ENCODE data around the gene CD200R1.

GRCh38 chr3:112990672-112991602 is 16.0 kb upstream of the CD200R1 start, which contains the start of gene GTPBP8:
- TF ChIP-seq, protein P1, sequence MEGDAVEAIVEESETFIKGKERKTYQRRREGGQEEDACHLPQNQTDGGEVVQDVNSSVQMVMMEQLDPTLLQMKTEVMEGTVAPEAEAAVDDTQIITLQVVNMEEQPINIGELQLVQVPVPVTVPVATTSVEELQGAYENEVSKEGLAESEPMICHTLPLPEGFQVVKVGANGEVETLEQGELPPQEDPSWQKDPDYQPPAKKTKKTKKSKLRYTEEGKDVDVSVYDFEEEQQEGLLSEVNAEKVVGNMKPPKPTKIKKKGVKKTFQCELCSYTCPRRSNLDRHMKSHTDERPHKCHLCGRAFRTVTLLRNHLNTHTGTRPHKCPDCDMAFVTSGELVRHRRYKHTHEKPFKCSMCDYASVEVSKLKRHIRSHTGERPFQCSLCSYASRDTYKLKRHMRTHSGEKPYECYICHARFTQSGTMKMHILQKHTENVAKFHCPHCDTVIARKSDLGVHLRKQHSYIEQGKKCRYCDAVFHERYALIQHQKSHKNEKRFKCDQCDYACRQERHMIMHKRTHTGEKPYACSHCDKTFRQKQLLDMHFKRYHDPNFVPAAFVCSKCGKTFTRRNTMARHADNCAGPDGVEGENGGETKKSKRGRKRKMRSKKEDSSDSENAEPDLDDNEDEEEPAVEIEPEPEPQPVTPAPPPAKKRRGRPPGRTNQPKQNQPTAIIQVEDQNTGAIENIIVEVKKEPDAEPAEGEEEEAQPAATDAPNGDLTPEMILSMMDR (IDR thresholded peaks at IDR 0.05), result peak in 2 of 6 experiments; percentile 10 to 26
- peak; percentile 97 to 98 for TF ChIP-seq POLR2A (IDR thresholded peaks at IDR 0.05)
